HG02943 (cell line): ENCODE results near the gene PREX1.
"Not testable (repeated sequence)": the region's sequence is repeated elsewhere in the genome, so short reads cannot be mapped to it uniquely, and the experiment has no call there.

Experiments used
- ATAC-seq: cut with Tn5 transposase; IDR thresholded peaks from one replicate; pipeline ENCODE4 v1.9.1; 2021; ENCODE audit warnings: mild to moderate bottlenecking, low read depth, moderate library complexity; ENCODE audit not compliant: unreplicated experiment

The PREX1 gene

DNA sequence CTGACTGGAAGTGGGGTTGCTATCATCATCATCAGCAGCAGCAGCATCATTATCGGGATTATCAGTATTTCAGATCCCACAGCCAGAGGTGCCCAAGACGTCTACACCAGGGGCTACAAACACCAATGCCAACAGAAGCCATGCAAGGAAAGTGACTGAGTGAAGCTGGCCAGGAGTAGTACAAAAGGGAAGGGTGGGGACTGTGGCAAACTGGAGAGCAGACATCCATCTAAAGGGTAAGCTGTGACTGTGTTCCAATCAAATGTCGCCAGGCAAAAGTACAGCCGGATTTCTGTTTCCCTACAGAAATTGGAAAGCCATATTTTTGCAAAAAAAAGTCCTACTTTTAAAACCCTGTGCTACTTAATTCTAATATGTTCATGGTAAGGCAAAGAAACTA, 50.0 kb downstream of the PREX1 start:
- ATAC-seq: no peak

DNA sequence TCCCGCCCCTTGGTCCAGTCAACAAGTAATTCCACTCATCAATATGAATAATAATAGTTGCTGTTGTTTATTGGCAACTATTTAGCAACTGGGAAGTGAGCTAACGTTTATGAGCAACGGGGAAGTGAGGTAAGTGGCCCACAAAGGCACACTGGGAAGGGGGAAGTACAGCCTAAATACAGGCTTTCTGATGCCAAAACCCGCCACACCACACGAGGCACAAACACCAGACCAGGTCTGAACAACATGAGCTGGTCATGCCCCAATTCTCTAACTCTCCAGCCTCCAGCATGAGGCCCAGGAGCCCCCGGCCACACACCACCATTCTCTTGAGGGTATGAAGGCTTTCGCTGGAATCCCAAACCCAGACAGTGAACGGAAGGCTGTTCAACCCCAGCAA, 50.8 kb downstream of the PREX1 start:
- no peak for ATAC-seq

DNA sequence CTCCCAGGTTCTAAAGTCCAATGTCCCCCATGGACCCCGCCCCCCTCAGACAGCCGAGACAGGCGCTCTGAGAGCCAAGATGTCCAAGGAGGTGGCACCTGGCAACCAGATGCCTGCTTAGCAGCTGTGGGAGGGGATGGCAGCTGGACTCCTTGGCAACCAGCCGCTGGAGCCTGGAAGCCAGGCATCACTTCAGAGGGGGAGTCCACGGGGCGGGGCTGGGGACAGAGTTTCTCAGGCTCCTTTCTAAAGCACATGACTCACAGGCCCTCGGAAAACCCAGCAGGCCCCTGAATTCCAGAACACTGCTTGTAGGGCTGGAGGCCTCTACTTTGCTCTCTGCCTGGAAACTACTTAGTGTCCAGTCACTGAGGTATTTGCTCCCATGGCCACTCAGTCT, 51.5 kb downstream of the PREX1 start:
- no peak for ATAC-seq

DNA sequence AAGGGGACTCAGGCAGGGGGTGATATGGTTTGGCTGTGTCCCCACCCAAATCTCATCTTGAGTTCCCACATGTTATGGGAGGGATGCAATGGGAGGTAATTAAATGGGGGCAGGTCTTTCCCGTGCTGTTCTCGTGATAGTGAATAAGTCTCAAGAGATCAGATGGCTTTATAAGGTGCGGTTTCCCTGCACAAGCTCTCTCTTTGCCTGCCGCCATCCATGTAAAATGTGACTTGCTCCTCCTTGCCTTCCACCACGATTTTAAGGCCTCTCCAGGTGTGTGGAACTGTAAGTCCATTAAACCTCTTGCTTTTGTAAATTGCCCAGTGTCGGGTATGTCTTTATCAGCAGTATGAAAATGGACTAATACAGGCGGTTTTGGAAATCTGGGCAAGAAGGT, 52.3 kb downstream of the PREX1 start:
- not testable (repeated sequence) for ATAC-seq

DNA sequence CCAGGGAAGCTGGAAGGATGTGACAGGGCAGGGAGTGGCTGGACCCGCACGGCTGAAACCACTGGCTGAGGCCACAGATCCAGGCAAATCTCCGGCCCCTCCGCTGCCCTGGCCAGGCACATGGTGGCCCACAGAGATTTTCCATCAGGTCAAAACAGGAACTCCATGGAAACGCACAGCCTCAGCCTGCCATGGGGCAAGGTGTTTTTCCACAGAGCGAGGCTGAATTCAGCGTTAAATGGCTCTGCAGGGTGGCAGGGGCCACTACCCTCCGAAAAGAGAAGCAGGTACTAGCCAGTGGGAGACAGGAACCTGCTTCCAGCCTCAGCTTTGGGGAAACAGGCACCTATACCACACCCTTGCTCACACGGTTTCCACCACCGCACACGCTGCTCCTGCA, 53.1 kb downstream of the PREX1 start:
- no peak for ATAC-seq

DNA sequence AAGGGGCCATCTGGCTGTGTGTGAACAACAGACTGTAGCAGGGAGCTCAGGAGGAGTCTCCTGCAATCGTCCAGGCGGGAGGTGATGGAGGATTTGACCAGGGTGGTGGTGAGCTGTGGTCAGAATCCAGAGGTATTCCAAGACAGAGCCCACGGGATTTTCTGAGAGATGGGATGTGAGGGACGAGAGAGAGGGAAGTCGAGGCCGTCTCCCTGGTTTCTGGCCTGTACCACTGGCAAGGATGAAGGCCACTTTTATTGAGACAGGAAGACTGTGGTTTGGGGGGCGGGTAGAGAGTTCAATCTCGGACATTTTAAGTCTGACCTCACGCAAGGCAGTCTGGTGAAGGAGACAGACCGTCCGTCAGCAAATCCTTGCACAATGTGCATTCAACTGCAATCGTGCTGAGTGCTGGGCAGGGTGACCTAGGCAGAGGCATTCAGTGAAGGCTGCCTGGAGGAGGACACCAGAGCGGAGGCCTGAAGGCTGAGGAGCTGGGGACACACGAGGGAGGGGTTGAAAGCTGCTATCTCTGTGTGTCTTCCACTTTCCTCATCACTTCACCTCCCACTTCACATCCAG, 53.9 kb downstream of the PREX1 start:
- no peak for ATAC-seq

DNA sequence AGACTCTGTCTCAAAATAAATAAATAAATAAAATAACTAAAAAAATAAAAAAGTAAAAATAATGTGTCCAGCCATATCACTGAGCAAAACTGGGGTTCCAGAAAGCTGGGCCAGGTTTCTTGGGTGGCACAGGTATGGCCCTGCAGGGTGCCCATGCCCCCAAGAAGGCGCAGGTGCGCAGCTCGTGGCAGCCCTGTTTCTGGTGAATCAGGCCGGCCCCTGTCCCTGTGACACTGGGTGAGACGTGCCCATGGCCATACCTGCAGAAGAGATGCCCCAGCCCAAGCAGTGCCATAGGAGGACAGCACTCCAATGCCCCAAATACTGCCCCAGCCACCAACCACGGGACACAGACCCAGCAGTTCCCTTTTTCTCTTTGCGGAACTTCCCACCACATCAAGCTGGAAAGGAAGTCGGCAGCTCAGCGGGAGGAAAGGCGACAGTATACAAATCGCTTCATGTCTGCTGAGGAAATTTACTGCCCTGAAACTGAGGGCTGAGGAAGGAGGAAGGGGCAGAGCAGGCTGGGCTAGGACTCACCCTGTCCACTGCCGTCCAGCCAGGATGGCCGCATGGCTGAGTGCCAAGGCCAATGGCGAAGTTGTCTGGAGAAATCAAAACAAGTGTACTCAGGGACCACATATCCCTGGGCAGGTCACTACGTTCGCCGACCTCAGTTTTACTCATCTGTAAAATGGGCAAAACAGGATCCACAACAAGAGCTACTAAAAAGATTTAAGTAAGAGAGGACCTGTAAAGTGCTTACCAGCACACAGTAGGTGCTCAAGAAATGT, 55.4 kb downstream of the PREX1 start:
- ATAC-seq: no peak

DNA sequence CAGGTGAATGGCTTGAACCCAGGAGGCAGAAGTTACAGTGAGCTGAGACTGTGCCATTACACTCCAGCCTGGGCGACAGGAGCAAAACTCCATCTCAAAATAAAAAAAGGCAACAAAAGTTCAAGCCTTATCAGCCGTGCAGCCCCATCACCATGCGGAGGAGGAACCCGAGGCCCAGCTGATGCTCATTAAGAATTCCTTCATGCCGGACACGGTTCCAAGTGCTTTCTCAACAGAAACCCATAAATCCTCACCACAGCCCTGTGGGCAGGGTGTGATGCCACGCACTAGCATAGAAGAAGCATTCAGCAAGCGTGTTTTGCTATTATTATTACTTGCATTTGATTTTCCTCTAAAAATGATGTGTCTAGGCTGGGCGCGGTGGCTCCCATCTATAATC, 56.3 kb downstream of the PREX1 start:
- no peak for ATAC-seq

DNA sequence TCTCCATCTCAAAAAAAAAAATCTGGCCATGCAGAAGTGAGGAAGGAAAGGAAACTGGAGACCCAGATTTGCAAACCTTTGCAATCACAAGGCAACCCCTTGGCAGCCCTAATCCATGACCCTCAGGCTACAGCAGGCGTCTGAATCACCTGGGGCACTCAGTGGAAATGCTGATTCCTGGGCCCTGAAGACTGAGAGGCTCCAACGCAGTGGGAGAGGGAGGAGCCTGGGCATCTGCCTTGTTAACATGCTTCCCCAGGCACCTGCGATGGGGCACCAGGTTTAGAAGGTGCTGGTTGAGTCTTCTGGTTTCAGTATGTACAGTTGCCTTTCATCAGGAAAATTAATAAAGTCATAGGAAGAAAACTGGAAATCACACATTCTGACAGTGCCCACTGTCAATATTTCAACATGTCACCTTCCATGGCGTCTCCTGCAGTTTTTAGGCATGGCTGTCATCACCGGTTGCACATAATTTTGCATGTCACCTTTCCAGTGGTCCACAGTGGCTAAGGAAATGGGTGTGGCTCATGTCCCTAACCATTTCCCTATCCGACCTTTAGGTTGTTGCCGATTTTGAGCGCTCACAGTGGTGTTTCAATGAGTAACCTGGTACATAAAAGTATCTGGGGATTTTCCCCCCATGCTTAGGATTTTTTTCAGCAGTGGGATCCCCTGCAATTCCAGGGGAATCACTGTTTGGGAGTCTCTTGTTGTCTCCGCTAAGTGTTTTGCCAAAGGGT, 56.9 kb downstream of the PREX1 start:
- ATAC-seq: no peak

DNA sequence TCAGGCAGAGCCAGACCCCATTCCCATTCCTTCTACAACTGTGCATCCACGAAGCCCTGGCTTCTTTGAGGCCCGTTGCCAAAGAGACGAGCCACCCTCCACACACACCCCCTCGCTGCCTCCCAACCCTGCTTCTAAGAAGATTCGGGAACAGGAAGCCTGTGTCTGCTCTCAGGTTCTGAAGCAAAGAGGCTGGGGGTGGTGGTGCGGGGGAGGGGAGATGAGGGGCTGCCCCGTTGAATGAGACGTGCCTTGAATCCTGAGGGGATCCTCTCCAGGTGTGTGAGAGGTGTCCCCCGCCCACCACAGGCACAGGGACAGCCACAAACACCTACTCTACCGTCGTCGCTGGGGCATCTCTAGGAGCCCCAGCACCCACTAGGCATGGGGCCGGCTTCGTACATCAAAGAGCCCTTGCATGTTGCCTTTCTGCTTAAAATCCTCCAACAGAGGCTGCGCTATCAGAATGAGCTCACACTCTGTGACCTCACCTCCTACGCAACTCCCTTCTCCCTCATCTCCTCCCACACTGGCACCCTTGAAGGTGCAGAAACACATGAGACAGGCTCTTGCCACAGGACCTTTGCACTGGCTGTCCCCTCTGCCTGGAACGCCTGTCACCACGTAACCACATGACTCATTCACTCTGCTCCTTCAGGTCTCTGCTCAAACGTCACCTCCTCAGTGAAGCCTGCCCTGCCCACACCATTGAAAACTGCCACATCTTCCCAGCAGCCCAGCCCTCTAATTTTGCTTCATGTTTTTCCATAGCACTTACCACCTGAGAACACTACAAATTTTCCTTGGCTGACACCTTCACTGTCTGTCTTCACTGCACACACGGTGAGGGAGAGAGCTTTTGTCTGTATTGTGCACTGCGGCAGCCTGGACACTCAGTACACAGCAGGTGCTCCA, 58.5 kb downstream of the PREX1 start:
- ATAC-seq: no peak

DNA sequence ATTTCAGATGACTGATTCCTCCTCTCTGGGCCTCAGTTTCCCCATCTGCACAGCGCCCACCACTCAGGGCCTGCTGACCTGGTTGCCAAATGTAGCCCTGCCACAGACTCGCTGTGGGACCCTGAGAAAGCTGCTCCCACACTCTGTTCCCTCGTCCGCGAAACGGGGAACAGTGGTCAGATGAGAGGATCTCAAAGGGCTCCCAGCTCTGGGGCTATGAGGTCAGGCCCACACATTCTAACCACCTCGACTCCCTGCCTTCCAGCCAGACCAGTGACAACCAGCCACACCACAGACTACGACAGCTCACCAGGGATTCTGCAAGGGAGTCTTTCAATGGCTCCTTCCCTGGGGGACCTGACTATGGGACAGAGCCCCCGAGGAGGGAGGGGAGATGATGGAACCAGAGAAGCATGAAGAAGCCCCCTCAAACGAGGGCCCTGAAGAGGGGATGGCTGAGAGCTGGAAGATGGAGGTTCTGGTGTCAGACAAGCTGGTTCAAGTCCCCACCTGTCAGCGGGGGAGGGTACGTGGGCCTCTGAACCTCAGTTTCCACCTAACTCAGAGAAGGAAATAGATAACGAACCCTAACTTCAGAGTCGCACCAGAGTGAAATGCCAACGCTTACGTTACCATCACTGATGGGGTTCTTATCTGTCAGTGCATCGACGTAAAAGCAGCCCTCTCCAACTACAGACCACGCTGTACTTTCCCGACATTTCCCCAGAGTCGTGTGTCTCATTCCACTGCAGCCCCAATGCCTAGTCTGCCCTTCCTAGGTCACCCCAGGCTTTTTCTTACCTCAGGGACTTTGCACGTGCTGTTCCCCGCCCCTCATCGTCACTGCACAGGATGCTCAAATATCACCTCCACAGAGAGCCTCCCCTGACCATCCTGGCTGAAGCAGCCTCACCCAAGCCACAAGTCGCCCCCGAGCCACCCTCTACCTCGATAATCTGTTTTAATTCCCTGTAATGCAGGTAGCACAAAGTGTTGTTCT, 60.5 kb downstream of the PREX1 start:
- no peak for ATAC-seq

DNA sequence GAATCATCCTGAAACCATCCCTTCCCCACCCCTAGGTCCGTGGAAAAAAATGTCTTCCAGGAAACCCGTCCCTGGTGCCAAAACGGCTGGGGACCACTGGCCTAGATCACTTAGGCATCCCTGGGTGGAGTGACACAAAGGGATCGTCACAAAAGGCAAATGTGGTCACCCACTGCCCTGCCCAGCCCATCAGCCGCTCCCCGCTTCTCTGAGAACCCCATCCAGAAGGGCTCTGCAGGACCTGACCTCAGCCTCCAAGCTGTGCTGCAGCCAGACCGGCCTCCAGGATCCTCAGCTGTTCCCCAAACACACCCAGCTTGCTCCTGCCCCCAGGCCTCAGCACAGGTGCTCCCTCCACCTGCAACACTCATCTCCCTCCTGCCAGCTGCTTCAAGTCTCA, 61.6 kb downstream of the PREX1 start:
- ATAC-seq: no peak

DNA sequence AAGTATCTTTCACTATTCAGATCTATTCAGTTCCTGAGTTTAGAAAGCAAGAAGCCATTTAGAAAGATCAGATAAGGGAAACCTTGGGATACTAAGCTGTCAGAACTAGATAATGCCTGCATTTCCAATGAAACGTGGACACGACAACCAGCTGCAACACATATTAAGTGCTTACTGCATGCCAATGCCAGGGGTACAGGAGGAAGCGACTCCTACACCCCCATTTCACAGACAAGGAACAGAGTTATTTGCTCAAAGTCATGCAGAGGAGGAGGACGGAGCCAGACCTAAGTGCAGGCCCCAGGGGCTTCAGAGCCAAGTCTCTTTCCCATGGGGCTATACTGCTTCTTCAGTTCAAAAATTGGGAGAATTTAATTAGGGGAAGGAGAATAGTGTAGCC, 62.4 kb downstream of the PREX1 start:
- no peak for ATAC-seq

DNA sequence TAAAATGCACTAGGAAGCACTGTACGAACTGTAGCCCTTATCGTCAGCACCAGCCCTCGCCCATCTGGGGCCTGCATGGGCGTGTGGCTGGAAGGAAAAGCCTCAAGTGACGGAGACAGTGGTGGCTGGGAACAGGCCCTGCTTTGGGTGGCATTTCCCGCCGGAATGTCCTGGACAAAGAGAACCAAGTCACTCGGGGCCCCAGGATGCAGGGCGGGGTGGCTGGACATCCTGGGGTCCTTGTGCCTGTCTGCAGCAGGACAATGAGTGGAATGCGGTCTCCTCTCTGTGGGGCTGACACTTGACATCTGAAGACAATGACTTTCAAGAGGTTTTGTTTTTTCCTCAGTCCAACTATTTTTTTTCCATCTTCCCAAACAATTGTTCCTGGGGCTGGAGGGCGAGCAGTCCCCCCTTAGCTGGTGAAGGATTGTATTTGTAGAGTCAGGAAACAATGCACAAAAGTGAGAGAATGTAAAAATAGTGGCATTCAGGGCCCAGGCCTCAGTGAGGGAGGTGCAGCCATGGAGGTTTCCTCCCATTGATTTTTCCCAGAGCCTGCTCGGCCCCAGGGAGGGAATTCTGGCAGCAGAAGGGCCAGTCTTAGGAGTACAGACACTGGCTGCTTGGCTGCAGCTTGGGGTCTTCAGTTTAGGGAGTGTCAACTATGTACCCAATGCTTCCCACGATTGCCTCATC, 64.4 kb downstream of the PREX1 start:
- no peak for ATAC-seq

DNA sequence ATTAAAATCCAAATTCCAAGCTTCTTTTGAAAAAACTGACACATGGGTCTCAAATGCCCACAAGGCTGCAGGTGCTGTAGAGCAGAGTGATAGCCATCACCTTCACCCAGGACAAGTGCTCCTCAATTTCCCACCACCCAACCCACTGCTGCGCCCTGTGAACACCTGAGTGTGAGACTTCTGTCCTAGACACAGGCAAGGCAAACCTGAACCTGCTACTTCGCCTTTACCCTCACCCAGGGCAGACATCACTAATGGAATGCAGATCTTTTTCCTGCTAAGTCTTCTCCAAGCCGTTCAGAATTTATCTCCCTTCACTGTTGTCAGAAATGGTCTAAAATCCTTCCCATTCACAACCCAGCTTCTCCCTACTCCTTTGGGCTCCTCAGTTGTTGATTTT, 65.9 kb downstream of the PREX1 start:
- ATAC-seq: no peak

DNA sequence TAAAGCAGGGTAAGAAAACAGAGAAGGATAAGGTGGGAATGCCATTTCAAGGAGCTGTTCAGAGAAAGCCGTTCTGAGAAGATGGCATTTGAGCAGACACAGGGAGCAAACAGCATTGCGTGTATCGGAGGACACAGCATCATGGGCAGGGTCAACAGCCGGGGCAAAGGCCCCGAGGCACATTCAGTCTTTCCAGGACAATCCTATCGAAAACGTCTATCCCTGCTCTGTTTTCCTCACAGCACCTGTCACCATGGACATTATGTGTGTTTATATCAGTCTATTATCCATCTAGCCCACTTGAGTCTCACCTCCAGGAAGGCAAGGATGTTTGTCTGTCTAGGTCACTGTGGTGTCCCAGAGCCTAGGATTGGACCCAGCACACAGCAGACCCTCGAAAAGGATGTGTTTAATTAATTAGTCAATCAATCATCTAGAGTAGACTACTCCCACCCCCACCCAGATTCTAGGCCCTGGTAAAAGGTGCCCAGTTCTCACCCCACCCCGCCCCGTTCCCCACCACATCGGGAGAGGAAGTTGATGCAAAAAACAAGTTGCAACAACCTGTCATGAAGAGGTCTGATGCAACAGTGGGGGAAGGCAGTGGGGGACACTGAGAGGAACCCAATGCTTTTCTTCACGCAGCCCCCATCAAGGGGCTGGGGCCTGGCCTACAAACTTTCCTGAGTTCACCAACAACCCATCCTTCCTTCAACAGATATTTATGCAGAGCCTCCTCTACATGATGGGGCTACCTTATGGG, 66.6 kb downstream of the PREX1 start:
- ATAC-seq: no peak

DNA sequence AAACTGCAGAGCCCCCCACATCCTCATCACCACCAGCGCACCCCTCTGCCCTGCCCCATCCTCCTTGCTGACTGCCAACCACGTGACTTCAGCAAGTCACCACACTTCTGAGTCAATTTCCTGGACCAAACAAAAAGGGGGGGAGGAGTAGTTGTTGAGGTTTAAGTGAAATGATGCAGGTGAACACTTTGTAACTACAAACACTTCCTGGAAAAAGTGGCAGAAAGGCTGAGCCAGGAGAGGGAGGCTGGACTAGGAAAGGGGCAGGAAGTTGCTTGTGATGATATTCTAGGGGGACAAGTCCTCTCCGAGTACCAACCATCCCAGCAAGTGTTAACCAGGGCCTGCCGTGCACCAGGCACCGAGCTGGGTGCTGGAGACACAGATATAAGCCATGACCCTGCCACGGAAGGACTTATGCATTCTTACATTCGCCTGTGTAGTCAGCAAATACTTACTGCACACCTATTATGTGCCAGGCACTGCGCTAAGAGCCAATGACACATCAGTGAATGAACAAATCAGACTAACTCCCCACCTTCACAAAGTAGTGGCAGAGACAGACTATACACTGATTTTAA, 67.3 kb downstream of the PREX1 start:
- ATAC-seq: no peak
